Sigmoid colon (tissue), 7 donors: Measurements from ENCODE around the gene ZPR1. TPM values are rescaled to one million over a fixed set of nuclear protein-coding genes. Genes with fewer than 3 reads are reported as not detected.
"Not testable (repeated sequence)": the region's sequence is repeated elsewhere in the genome, so short reads cannot be mapped to it uniquely, and the experiment has no call there.

Experiments
- DNase-seq: peaks from one replicate; pipeline ENCODE4 v3.0.0-alpha.2; 2019
- H3K27ac ChIP-seq, 4 donors: fragments of 200-600 bp; sonication (generic); one replicate each; pipeline ENCODE4 v1.5.1; 2016 to 2019; ENCODE audit warnings: mild to moderate bottlenecking in 1 of 4
- H3K27me3 ChIP-seq, 3 donors: fragments of 200-600 bp; sonication (generic); one replicate each; pipeline ENCODE4 v1.5.1; 2019; ENCODE audit warnings: mild to moderate bottlenecking in 1 of 3
- H3K36me3 ChIP-seq, 4 donors: fragments of 200-600 bp; sonication (generic); one replicate each; pipeline ENCODE4 v1.5.1; 2016 to 2019
- H3K4me1 ChIP-seq, 4 donors: fragments of 200-600 bp; sonication (generic); one replicate each; pipeline ENCODE4 v1.5.1; 2017 to 2019
- H3K4me3 ChIP-seq, 4 donors: fragments of 200-600 bp; sonication (generic); one replicate each; pipeline ENCODE4 v1.5.1; 2017 to 2019; ENCODE audit warnings: mild to moderate bottlenecking in 2 of 4, moderate library complexity in 1 of 4
- H3K9me3 ChIP-seq, 4 donors: fragments of 200-600 bp in 3 of 4; sonication (generic) in 3 of 4; one replicate each; pipeline versions ENCODE4 v1.5.1 to v1.6.1; 2013 to 2019
- CTCF ChIP-seq, 4 experiments: fragments of 450-650 bp in 3 of 4; fragments of 200-600 bp in 1 of 4; IDR thresholded peaks; one replicate each; pipeline ENCODE4 v1.5.1; 2016 to 2019; ENCODE audit warnings: antibody characterized with exemption in 4 of 4, mild to moderate bottlenecking in 3 of 4, moderate library complexity in 2 of 4
- EP300 ChIP-seq, 4 donors: sonication (generic); formaldehyde crosslinking; IDR thresholded peaks; one replicate each; pipeline ENCODE4 v1.6.1; 2017; ENCODE audit warnings: antibody characterized with exemption in 4 of 4
- POLR2A ChIP-seq, 2 donors: fragments of 450-650 bp; IDR thresholded peaks; one replicate each; pipeline ENCODE4 v1.6.1; 2016; ENCODE audit warnings: antibody characterized with exemption in 2 of 2, mild to moderate bottlenecking in 2 of 2, moderate library complexity in 2 of 2
- POLR2AphosphoS5 ChIP-seq, 4 donors: sonication (generic); formaldehyde crosslinking; IDR thresholded peaks; one replicate each; pipeline ENCODE4 v1.6.1; 2017; ENCODE audit warnings: antibody characterized with exemption in 4 of 4
- WGBS, 2 donors: extraction: QIAGEN DNeasy Blood & Tissue Kit; methylation state at CpG; one replicate each; pipeline ENCODE4 v1.1.7; 2013; 5-methylcytosine and 5-hydroxymethylcytosine counted together
- intact Hi-C: fragments of 100-400 bp; cut with DNase I; formaldehyde crosslinking; loops from one replicate; pipeline ENCODE4 v1.15.1; 2023
- polyA plus RNA-seq, 3 donors: library from polyadenylated mRNA; stranded (reverse); fragments of 200-250 nt; gene quantifications; one replicate each; pipeline ENCODE4 v1.2.3, GENCODE V29; 2013
- total RNA-seq, 4 donors: library from RNA; depleted of rRNA; stranded (reverse); fragments of >200 nt; gene quantifications; one replicate each; pipeline ENCODE4 v1.1.0, GENCODE V29; 2016
- donor health status: healthy with polysubstance abuse.
- donor health status: Bipolar disorder and iron deficiency.
- donor health status: healthy.

ZPR1 gene
- 10 to 100 TPM; 14.7 to 28.6 (median 21.0) TPM for total RNA-seq
- 10 to 100 TPM; 16.8 to 22.5 (median 17.3) TPM for polyA plus RNA-seq

- H3K4me3 ChIP-seq, result peak within 1 kb of the TSS; percentile 86 to 97 (median 93)
- TF ChIP-seq CTCF (IDR thresholded peaks at IDR 0.05), result peak in 1 of 4 experiments; percentile 15
- TF ChIP-seq EP300 (IDR thresholded peaks at IDR 0.05), result no peak
- peak; percentile 66 to 68 for TF ChIP-seq POLR2A (IDR thresholded peaks at IDR 0.05)
- TF ChIP-seq POLR2AphosphoS5 (IDR thresholded peaks at IDR 0.05), result peak; percentile 81 to 83 (median 82)
- intact Hi-C loops, result loop anchor here (1.0 to 5.0 kb wide), 3 partner anchors 47 to 439 kb away; partner anchors contain the start of gene SIK3
Measured at GRCh38 chr11:116787786-116788486, at the start of gene ZPR1. Gene ZPR1 (minus strand): TSS chr11:116788023. CDS start chr11:116787990, 33 bp downstream.

GRCh38 chr11:116836632-116836991 lies 48.8 kb upstream of the ZPR1 start:
- intact Hi-C loops, result no loop called here

More at GRCh38 chr11:116787786-116788486, at the start of gene ZPR1:
- peak; percentile 92 for DNase-seq
- Histone ChIP-seq H3K9me3 (no peaks in the 10 kb centered on the region), H3K4me1 (peaks cover 0 to 29% (median 20%) of the 10 kb centered on the region in 4 donors), H3K27ac (peak within 1 kb of the TSS; percentile 84 to 90 (median 88)), H3K27me3 (no peaks in the 10 kb centered on the region), H3K36me3 (peaks cover 13 to 37% (median 25%) of the 10 kb centered on the region in 4 donors)
- 1% methylated on average over 56 of the region's 56 CpGs for WGBS, 2 donors

GRCh38 chr11:116835791-116836631 lies 48.2 kb upstream of the ZPR1 start:
- DNase-seq, result peak; percentile 94
- peak overlapping the region; percentile 78 to 82 (median 82) for H3K27ac ChIP-seq
- H3K4me3 ChIP-seq, result peak overlapping the region; percentile 0 to 44 (median 36)
- no peaks in the 10 kb centered on the region for H3K27me3 ChIP-seq
- H3K4me1 ChIP-seq, result peaks cover 0 to 19% (median 13%) of the 10 kb centered on the region in 4 donors
- H3K36me3 ChIP-seq, result no peaks in the 10 kb centered on the region
- intact Hi-C loops, result loop anchor here (1.0 kb wide), 1 partner anchor 48 kb away; the partner anchor contains the start of gene ZPR1
- peak; percentile 14 to 74 (median 53) for TF ChIP-seq POLR2AphosphoS5 (IDR thresholded peaks at IDR 0.05)
- no peak for TF ChIP-seq POLR2A (IDR thresholded peaks at IDR 0.05)
- peak; percentile 39 to 53 (median 48) for TF ChIP-seq CTCF (IDR thresholded peaks at IDR 0.05)
- TF ChIP-seq EP300 (IDR thresholded peaks at IDR 0.05), result peak in 1 of 4 donors; percentile 43
- H3K9me3 ChIP-seq, result no peaks in the 10 kb centered on the region
- 13% methylated on average over 57 of the region's 57 CpGs for WGBS, 2 donors

More at GRCh38 chr11:116836632-116836991, 48.8 kb upstream of the ZPR1 start:
- peak; percentile 54 for DNase-seq
- WGBS, 2 donors, result 93 to 95% methylated on average over 7 of the region's 7 CpGs
- TF ChIP-seq CTCF (IDR thresholded peaks at IDR 0.05), result no peak
- no peak for TF ChIP-seq POLR2A (IDR thresholded peaks at IDR 0.05)
- no peak for TF ChIP-seq EP300 (IDR thresholded peaks at IDR 0.05)
- no peak for TF ChIP-seq POLR2AphosphoS5 (IDR thresholded peaks at IDR 0.05)
- Histone ChIP-seq H3K27me3 (no peaks in the 10 kb centered on the region), H3K4me1 (peaks cover 0 to 19% (median 13%) of the 10 kb centered on the region in 4 donors), H3K36me3 (no peaks in the 10 kb centered on the region), H3K4me3 (no peak overlapping the region), H3K27ac (peak overlapping the region in 2 of 4 donors; percentile 82), H3K9me3 (no peaks in the 10 kb centered on the region)

GRCh38 chr11:116835042-116835772 lies 47.4 kb upstream of the ZPR1 start:
- H3K36me3 ChIP-seq, result no peaks in the 10 kb centered on the region
- intact Hi-C loops, result loop anchor here (1.0 kb wide), 1 partner anchor 47 kb away; the partner anchor contains the start of gene ZPR1
- H3K4me1 ChIP-seq, result peaks cover 0 to 19% (median 13%) of the 10 kb centered on the region in 4 donors
- H3K27ac ChIP-seq, result peak overlapping the region; percentile 78 to 82 (median 82)
- DNase-seq, result peak; percentile 62
- 47 to 67% methylated on average over 28 of the region's 28 CpGs for WGBS, 2 donors
- H3K4me3 ChIP-seq, result peak overlapping the region; percentile 0 to 44 (median 36)
- no peaks in the 10 kb centered on the region for H3K9me3 ChIP-seq
- no peak for TF ChIP-seq CTCF (IDR thresholded peaks at IDR 0.05)
- no peak for TF ChIP-seq POLR2A (IDR thresholded peaks at IDR 0.05)
- no peak for TF ChIP-seq EP300 (IDR thresholded peaks at IDR 0.05)
- TF ChIP-seq POLR2AphosphoS5 (IDR thresholded peaks at IDR 0.05), result no peak
- H3K27me3 ChIP-seq, result no peaks in the 10 kb centered on the region

GRCh38 chr11:116834535-116835041 lies 46.8 kb upstream of the ZPR1 start:
- not testable (repeated sequence) for H3K4me3 ChIP-seq, H3K9me3 ChIP-seq, H3K27me3 ChIP-seq, H3K36me3 ChIP-seq, DNase-seq
- intact Hi-C loops, result loop anchor here (1.0 kb wide), 1 partner anchor 46 kb away; the partner anchor contains the start of gene ZPR1
- Histone ChIP-seq H3K27ac (peak overlapping the region; percentile 78 to 82 (median 82)), H3K4me1 (peaks cover 0 to 19% (median 13%) of the 10 kb centered on the region in 4 donors)
- WGBS, 2 donors, result 81 to 82% methylated on average over 13 of the region's 13 CpGs
